GM18870 (cell line): ENCODE measurements around the gene RAB6D.
A peak's percentile ranks its signal among the peaks of the same experiment; 100 is the strongest.
"Not testable (repeated sequence)": the region's sequence is repeated elsewhere in the genome, so short reads cannot be mapped to it uniquely, and the experiment has no call there.

ENCODE experiments used
- ATAC-seq: cut with Tn5 transposase; IDR thresholded peaks from one replicate; pipeline ENCODE4 v1.9.1; 2021; ENCODE audit warnings: moderate library complexity; ENCODE audit not compliant: unreplicated experiment

RAB6D gene

GRCh38 chr2:131363703-131364186, at the start of gene RAB6D:
Gene RAB6D (minus strand): TSS chr2:131364168. CDS start chr2:131363720, 448 bp downstream.
- not testable (repeated sequence) for ATAC-seq

- peak; percentile 70 for ATAC-seq
Measured at GRCh38 chr2:131413148-131413747, 49.3 kb upstream of the RAB6D start.

- ATAC-seq, result no peak
Measured at GRCh38 chr2:131410173-131410572, 46.2 kb upstream of the RAB6D start.

GRCh38 chr2:131408778-131409177, 44.8 kb upstream of the RAB6D start:
- no peak for ATAC-seq

- ATAC-seq, result no peak
Measured at GRCh38 chr2:131408207-131408606, 44.2 kb upstream of the RAB6D start.

GRCh38 chr2:131404753-131405152, 40.8 kb upstream of the RAB6D start:
- ATAC-seq, result no peak

GRCh38 chr2:131402320-131403039, 38.5 kb upstream of the RAB6D start:
- no peak for ATAC-seq

GRCh38 chr2:131400849-131401248, 36.9 kb upstream of the RAB6D start:
- no peak for ATAC-seq

- ATAC-seq, result not testable (repeated sequence)
Measured at GRCh38 chr2:131400441-131400840, 36.5 kb upstream of the RAB6D start.

GRCh38 chr2:131396209-131396608, 32.2 kb upstream of the RAB6D start:
- not testable (repeated sequence) for ATAC-seq

- not testable (repeated sequence) for ATAC-seq
Measured at GRCh38 chr2:131395024-131395645, 31.2 kb upstream of the RAB6D start.

GRCh38 chr2:131394147-131394931, 30.4 kb upstream of the RAB6D start:
- no peak for ATAC-seq

- ATAC-seq, result not testable (repeated sequence)
Measured at GRCh38 chr2:131391953-131392352, 28.0 kb upstream of the RAB6D start.

GRCh38 chr2:131391471-131391870, 27.5 kb upstream of the RAB6D start:
- ATAC-seq, result not testable (repeated sequence)

- not testable (repeated sequence) for ATAC-seq
Measured at GRCh38 chr2:131390495-131391130, 26.6 kb upstream of the RAB6D start.

- ATAC-seq, result no peak
Measured at GRCh38 chr2:131389657-131390056, 25.7 kb upstream of the RAB6D start.

GRCh38 chr2:131388834-131389233, 24.9 kb upstream of the RAB6D start:
- ATAC-seq, result not testable (repeated sequence)

- not testable (repeated sequence) for ATAC-seq
Measured at GRCh38 chr2:131373111-131373510, 9.1 kb upstream of the RAB6D start.

- no peak for ATAC-seq
Measured at GRCh38 chr2:131369954-131370353, 6.0 kb upstream of the RAB6D start.

GRCh38 chr2:131368493-131369066, 4.6 kb upstream of the RAB6D start:
- not testable (repeated sequence) for ATAC-seq
